Stimulated activated CD8-positive, alpha-beta memory T cell treated with anti-CD3 and anti-CD28 coated beads, Interleukin-15, amount 100 ng/mL, for 4 hours (primary cell): ENCODE results near the gene PSME3IP1.
A peak's percentile ranks its signal among the peaks of the same experiment; 100 is the strongest.
"Not testable (repeated sequence)": the region's sequence is repeated elsewhere in the genome, so short reads cannot be mapped to it uniquely, and the experiment has no call there.

ENCODE experiments used
- DNase-seq, 2 donors: peaks; one replicate each; pipeline ENCODE4 v3.0.0-alpha.2; 2020; ENCODE audit warnings: low read depth in 2 of 2

Gene PSME3IP1

GRCh38 chr16:57185945-57186871 is at the start of gene PSME3IP1, which contains the start of gene RSPRY1:
Gene PSME3IP1, minus strand, starts transcription at chr16:57186039. Its CDS starts 12,185 bp downstream, at chr16:57173854.
Gene RSPRY1, plus strand, starts transcription at chr16:57186329. Its CDS starts 18,330 bp downstream, at chr16:57204659.
- peak; percentile 94 to 98 for DNase-seq

GRCh38 chr16:57235128-57236021 is 49.5 kb upstream of the PSME3IP1 start:
- no peak for DNase-seq

- no peak for DNase-seq
Measured at GRCh38 chr16:57234707-57235092, 48.9 kb upstream of the PSME3IP1 start.

- DNase-seq, result no peak
Measured at GRCh38 chr16:57233944-57234706, 48.3 kb upstream of the PSME3IP1 start.

- DNase-seq, result no peak
Measured at GRCh38 chr16:57231821-57232350, 46.0 kb upstream of the PSME3IP1 start.

GRCh38 chr16:57229079-57229478 is 43.2 kb upstream of the PSME3IP1 start:
- no peak for DNase-seq

- no peak for DNase-seq
Measured at GRCh38 chr16:57226701-57227621, 41.1 kb upstream of the PSME3IP1 start.

GRCh38 chr16:57225978-57226377 is 40.1 kb upstream of the PSME3IP1 start:
- DNase-seq, result no peak

- no peak for DNase-seq
Measured at GRCh38 chr16:57224651-57225335, 39.0 kb upstream of the PSME3IP1 start.

GRCh38 chr16:57223057-57223456 is 37.2 kb upstream of the PSME3IP1 start:
- no peak for DNase-seq

GRCh38 chr16:57216968-57217367 is 31.1 kb upstream of the PSME3IP1 start:
- no peak for DNase-seq

GRCh38 chr16:57213462-57213861 is 27.6 kb upstream of the PSME3IP1 start:
- no peak for DNase-seq

- no peak for DNase-seq
Measured at GRCh38 chr16:57209780-57210179, 23.9 kb upstream of the PSME3IP1 start.

- no peak for DNase-seq
Measured at GRCh38 chr16:57208926-57209325, 23.1 kb upstream of the PSME3IP1 start.

- no peak for DNase-seq
Measured at GRCh38 chr16:57204675-57205074, 18.8 kb upstream of the PSME3IP1 start.

GRCh38 chr16:57203451-57203850 is 17.6 kb upstream of the PSME3IP1 start:
- no peak for DNase-seq

GRCh38 chr16:57202095-57202886 is 16.5 kb upstream of the PSME3IP1 start:
- DNase-seq, result no peak

- not testable (repeated sequence) for DNase-seq
Measured at GRCh38 chr16:57200926-57201325, 15.1 kb upstream of the PSME3IP1 start.

GRCh38 chr16:57200321-57200720 is 14.5 kb upstream of the PSME3IP1 start:
- not testable (repeated sequence) for DNase-seq
